ENCODE data around the gene TRIM44. TPM values are rescaled to one million over a fixed set of nuclear protein-coding genes. Genes with fewer than 3 reads are reported as not detected.
A peak's percentile ranks its signal among the peaks of the same experiment; 100 is the strongest.

TRIM44 gene
- total and polyA plus RNA-seq, 7 experiments from 2014 or later = 35.7 to 60.8 (median 58.6) TPM

GRCh38 chr11:35740061-35740799, 77.7 kb downstream of the TRIM44 start:
- Histone ChIP-seq H3K4me3 (ENCODE audit: low read length) (no peak overlapping the region), H3K9me3 (ENCODE audit: control insufficient read depth in 2 of 3, low read length in 3 of 3) (no peaks in the 10 kb centered on the region), H3K4me1 (ENCODE audit: control insufficient read depth in 2 of 2, insufficient read depth in 2 of 2, low read length in 2 of 2) (peaks cover 0 to 6% of the 10 kb centered on the region in 2 donors), H3K27me3 (ENCODE audit: control insufficient read depth in 2 of 2, insufficient read depth in 2 of 2, low read length in 2 of 2) (no peaks in the 10 kb centered on the region), H3K27ac (ENCODE audit: low read depth, low read length) (no peak overlapping the region), H3K36me3 (ENCODE audit: control insufficient read depth in 2 of 3, insufficient read depth in 3 of 3, low read length in 3 of 3) (peaks cover 0 to 12% (median 0%) of the 10 kb centered on the region in 3 experiments)
- Mint-ChIP-seq H3K9me3 (peaks cover 0 to 7% (median 0%) of the 10 kb centered on the region in 11 donors), H3K4me1 (peaks cover 19 to 65% (median 49%) of the 10 kb centered on the region in 7 donors), H3K27me3 (no peaks in the 10 kb centered on the region), H3K4me3 (peak overlapping the region in 3 of 10 donors; percentile 28 to 47 (median 36)), H3K36me3 (peaks cover 18 to 70% (median 51%) of the 10 kb centered on the region in 5 donors), H3K27ac (peak overlapping the region in 6 of 9 donors; percentile 19 to 80 (median 74))
- DNase-seq (no peak), ATAC-seq (no peak)
- intact Hi-C loops (cut with micrococcal nuclease) = no loop called here
- ChIA-PET POLR2A (no interaction called here), CTCF (interaction anchor here (0.5 to 0.6 kb wide), 2 partner anchors 345 to 1268 kb away, joined by 3 to 8 read pairs; no protein-coding TSS in a partner anchor)

- Histone ChIP-seq H3K4me1 (ENCODE audit: control insufficient read depth in 2 of 2, insufficient read depth in 2 of 2, low read length in 2 of 2) (peaks cover 0 to 6% of the 10 kb centered on the region in 2 donors), H3K27ac (ENCODE audit: low read depth, low read length) (no peak overlapping the region), H3K4me3 (ENCODE audit: low read length) (no peak overlapping the region), H3K27me3 (ENCODE audit: control insufficient read depth in 2 of 2, insufficient read depth in 2 of 2, low read length in 2 of 2) (no peaks in the 10 kb centered on the region), H3K9me3 (ENCODE audit: control insufficient read depth in 2 of 3, low read length in 3 of 3) (no peaks in the 10 kb centered on the region), H3K36me3 (ENCODE audit: control insufficient read depth in 2 of 3, insufficient read depth in 3 of 3, low read length in 3 of 3) (peaks cover 0 to 2% (median 0%) of the 10 kb centered on the region in 3 experiments)
- Mint-ChIP-seq H3K27ac (no peak overlapping the region), H3K9me3 (peaks cover 0 to under 1% (median 0%) of the 10 kb centered on the region in 11 donors), H3K4me1 (peaks cover 11 to 58% (median 41%) of the 10 kb centered on the region in 7 donors), H3K36me3 (peaks cover 12 to 75% (median 44%) of the 10 kb centered on the region in 5 donors), H3K4me3 (no peak overlapping the region), H3K27me3 (no peaks in the 10 kb centered on the region)
- DNase-seq (no peak), ATAC-seq (no peak)
- CTCF ChIA-PET = no interaction called here
- intact Hi-C loops (cut with micrococcal nuclease) = no loop called here
- POLR2A ChIA-PET = no interaction called here
Measured at GRCh38 chr11:35742707-35743454, 80.3 kb downstream of the TRIM44 start.

GRCh38 chr11:35746356-35747153, 84.0 kb downstream of the TRIM44 start:
- H3K9me3 ChIP-seq (ENCODE audit: control insufficient read depth in 2 of 3, low read length in 3 of 3) = no peaks in the 10 kb centered on the region
- Mint-ChIP-seq H3K27me3 (no peaks in the 10 kb centered on the region), H3K4me3 (no peak overlapping the region), H3K4me1 (peaks cover 0 to 27% (median 12%) of the 10 kb centered on the region in 7 donors), H3K27ac (no peak overlapping the region), H3K9me3 (no peaks in the 10 kb centered on the region), H3K36me3 (peaks cover 7 to 67% (median 50%) of the 10 kb centered on the region in 5 donors)
- no peak overlapping the region for H3K27ac ChIP-seq (ENCODE audit: low read depth, low read length)
- intact Hi-C loops (cut with micrococcal nuclease) = no loop called here
- no peaks in the 10 kb centered on the region for H3K27me3 ChIP-seq (ENCODE audit: control insufficient read depth in 2 of 2, insufficient read depth in 2 of 2, low read length in 2 of 2)
- CTCF ChIA-PET = interaction anchor here (0.8 kb wide), 1 partner anchor 10 kb away, joined by 3 read pairs; no protein-coding TSS in a partner anchor
- ATAC-seq = no peak
- DNase-seq = no peak
- POLR2A ChIA-PET = no interaction called here
- H3K36me3 ChIP-seq (ENCODE audit: control insufficient read depth in 2 of 3, insufficient read depth in 3 of 3, low read length in 3 of 3) = peaks cover 0 to 5% (median 0%) of the 10 kb centered on the region in 3 experiments
- H3K4me1 ChIP-seq (ENCODE audit: control insufficient read depth in 2 of 2, insufficient read depth in 2 of 2, low read length in 2 of 2) = no peaks in the 10 kb centered on the region
- no peak overlapping the region for H3K4me3 ChIP-seq (ENCODE audit: low read length)

GRCh38 chr11:35747668-35748067, 85.1 kb downstream of the TRIM44 start:
- Mint-ChIP-seq H3K27ac (no peak overlapping the region), H3K4me1 (peaks cover 0 to 35% (median 13%) of the 10 kb centered on the region in 7 donors), H3K36me3 (peaks cover 7 to 77% (median 59%) of the 10 kb centered on the region in 5 donors), H3K9me3 (no peaks in the 10 kb centered on the region), H3K4me3 (no peak overlapping the region), H3K27me3 (no peaks in the 10 kb centered on the region)
- DNase-seq (no peak), ATAC-seq (no peak)
- Histone ChIP-seq H3K27ac (ENCODE audit: low read depth, low read length) (no peak overlapping the region), H3K9me3 (ENCODE audit: control insufficient read depth in 2 of 3, low read length in 3 of 3) (no peaks in the 10 kb centered on the region), H3K27me3 (ENCODE audit: control insufficient read depth in 2 of 2, insufficient read depth in 2 of 2, low read length in 2 of 2) (no peaks in the 10 kb centered on the region), H3K4me3 (ENCODE audit: low read length) (no peak overlapping the region), H3K36me3 (ENCODE audit: control insufficient read depth in 2 of 3, insufficient read depth in 3 of 3, low read length in 3 of 3) (peaks cover 0 to 5% (median 0%) of the 10 kb centered on the region in 3 experiments), H3K4me1 (ENCODE audit: control insufficient read depth in 2 of 2, insufficient read depth in 2 of 2, low read length in 2 of 2) (no peaks in the 10 kb centered on the region)
- ChIA-PET POLR2A (no interaction called here), CTCF (no interaction called here)
- intact Hi-C loops (cut with micrococcal nuclease) = no loop called here

GRCh38 chr11:35748644-35749043, 86.1 kb downstream of the TRIM44 start:
- ChIA-PET CTCF (no interaction called here), POLR2A (interaction anchor here (0.6 kb wide), 1 partner anchor 289 kb away, joined by 3 read pairs; no protein-coding TSS in a partner anchor)
- Mint-ChIP-seq H3K27ac (peak overlapping the region in 2 of 9 donors; percentile 3 to 49), H3K27me3 (no peaks in the 10 kb centered on the region), H3K36me3 (peaks cover 3 to 77% (median 58%) of the 10 kb centered on the region in 5 donors), H3K9me3 (no peaks in the 10 kb centered on the region), H3K4me1 (peaks cover 0 to 35% (median 12%) of the 10 kb centered on the region in 7 donors), H3K4me3 (no peak overlapping the region)
- ATAC-seq = no peak
- intact Hi-C loops (cut with micrococcal nuclease) = no loop called here
- no peak for DNase-seq
- Histone ChIP-seq H3K27me3 (ENCODE audit: control insufficient read depth in 2 of 2, insufficient read depth in 2 of 2, low read length in 2 of 2) (no peaks in the 10 kb centered on the region), H3K4me1 (ENCODE audit: control insufficient read depth in 2 of 2, insufficient read depth in 2 of 2, low read length in 2 of 2) (no peaks in the 10 kb centered on the region), H3K9me3 (ENCODE audit: control insufficient read depth in 2 of 3, low read length in 3 of 3) (no peaks in the 10 kb centered on the region), H3K36me3 (ENCODE audit: control insufficient read depth in 2 of 3, insufficient read depth in 3 of 3, low read length in 3 of 3) (peaks cover 0 to 5% (median 0%) of the 10 kb centered on the region in 3 experiments), H3K4me3 (ENCODE audit: low read length) (no peak overlapping the region), H3K27ac (ENCODE audit: low read depth, low read length) (no peak overlapping the region)

GRCh38 chr11:35750315-35750714, 87.7 kb downstream of the TRIM44 start:
- ChIA-PET POLR2A (no interaction called here), CTCF (interaction anchor here (0.6 kb wide), 2 partner anchors 60 to 188 kb away, joined by 3 read pairs; no protein-coding TSS in a partner anchor)
- Histone ChIP-seq H3K27me3 (ENCODE audit: control insufficient read depth in 2 of 2, insufficient read depth in 2 of 2, low read length in 2 of 2) (no peaks in the 10 kb centered on the region), H3K36me3 (ENCODE audit: control insufficient read depth in 2 of 3, insufficient read depth in 3 of 3, low read length in 3 of 3) (peaks cover 0 to 5% (median 0%) of the 10 kb centered on the region in 3 experiments), H3K4me1 (ENCODE audit: control insufficient read depth in 2 of 2, insufficient read depth in 2 of 2, low read length in 2 of 2) (no peaks in the 10 kb centered on the region), H3K9me3 (ENCODE audit: control insufficient read depth in 2 of 3, low read length in 3 of 3) (no peaks in the 10 kb centered on the region), H3K4me3 (ENCODE audit: low read length) (no peak overlapping the region), H3K27ac (ENCODE audit: low read depth, low read length) (no peak overlapping the region)
- Mint-ChIP-seq H3K4me3 (no peak overlapping the region), H3K36me3 (peaks cover 6 to 71% (median 51%) of the 10 kb centered on the region in 5 donors), H3K27me3 (no peaks in the 10 kb centered on the region), H3K4me1 (peaks cover 0 to 29% (median 11%) of the 10 kb centered on the region in 7 donors), H3K9me3 (peaks cover 0 to 9% (median 3%) of the 10 kb centered on the region in 11 donors), H3K27ac (no peak overlapping the region)
- DNase-seq = no peak
- no peak for ATAC-seq
- intact Hi-C loops (cut with micrococcal nuclease) = no loop called here
